Sigmoid colon (tissue), 7 donors: ENCODE results near the gene S1PR3. TPM values are rescaled to one million over a fixed set of nuclear protein-coding genes. Genes with fewer than 3 reads are reported as not detected.

Source experiments
- DNase-seq: peaks from one replicate; pipeline ENCODE4 v3.0.0-alpha.2; 2019
- H3K27ac ChIP-seq, 4 donors: fragments of 200-600 bp; sonication (generic); one replicate each; pipeline ENCODE4 v1.5.1; 2016 to 2019; ENCODE audit warnings: mild to moderate bottlenecking in 1 of 4
- H3K27me3 ChIP-seq, 3 donors: fragments of 200-600 bp; sonication (generic); one replicate each; pipeline ENCODE4 v1.5.1; 2019; ENCODE audit warnings: mild to moderate bottlenecking in 1 of 3
- H3K36me3 ChIP-seq, 4 donors: fragments of 200-600 bp; sonication (generic); one replicate each; pipeline ENCODE4 v1.5.1; 2016 to 2019
- H3K4me1 ChIP-seq, 4 donors: fragments of 200-600 bp; sonication (generic); one replicate each; pipeline ENCODE4 v1.5.1; 2017 to 2019
- H3K4me3 ChIP-seq, 4 donors: fragments of 200-600 bp; sonication (generic); one replicate each; pipeline ENCODE4 v1.5.1; 2017 to 2019; ENCODE audit warnings: mild to moderate bottlenecking in 2 of 4, moderate library complexity in 1 of 4
- H3K9me3 ChIP-seq, 4 donors: fragments of 200-600 bp in 3 of 4; sonication (generic) in 3 of 4; one replicate each; pipeline versions ENCODE4 v1.5.1 to v1.6.1; 2013 to 2019
- CTCF ChIP-seq, 4 experiments: fragments of 450-650 bp in 3 of 4; fragments of 200-600 bp in 1 of 4; IDR thresholded peaks; one replicate each; pipeline ENCODE4 v1.5.1; 2016 to 2019; ENCODE audit warnings: antibody characterized with exemption in 4 of 4, mild to moderate bottlenecking in 3 of 4, moderate library complexity in 2 of 4
- EP300 ChIP-seq, 4 donors: sonication (generic); formaldehyde crosslinking; IDR thresholded peaks; one replicate each; pipeline ENCODE4 v1.6.1; 2017; ENCODE audit warnings: antibody characterized with exemption in 4 of 4
- POLR2A ChIP-seq, 2 donors: fragments of 450-650 bp; IDR thresholded peaks; one replicate each; pipeline ENCODE4 v1.6.1; 2016; ENCODE audit warnings: antibody characterized with exemption in 2 of 2, mild to moderate bottlenecking in 2 of 2, moderate library complexity in 2 of 2
- POLR2AphosphoS5 ChIP-seq, 4 donors: sonication (generic); formaldehyde crosslinking; IDR thresholded peaks; one replicate each; pipeline ENCODE4 v1.6.1; 2017; ENCODE audit warnings: antibody characterized with exemption in 4 of 4
- WGBS, 2 donors: extraction: QIAGEN DNeasy Blood & Tissue Kit; methylation state at CpG; one replicate each; pipeline ENCODE4 v1.1.7; 2013; 5-methylcytosine and 5-hydroxymethylcytosine counted together
- intact Hi-C: fragments of 100-400 bp; cut with DNase I; formaldehyde crosslinking; loops from one replicate; pipeline ENCODE4 v1.15.1; 2023
- polyA plus RNA-seq, 3 donors: library from polyadenylated mRNA; stranded (reverse); fragments of 200-250 nt; gene quantifications; one replicate each; pipeline ENCODE4 v1.2.3, GENCODE V29; 2013
- total RNA-seq, 4 donors: library from RNA; depleted of rRNA; stranded (reverse); fragments of >200 nt; gene quantifications; one replicate each; pipeline ENCODE4 v1.1.0, GENCODE V29; 2016
- donor health status: healthy with polysubstance abuse.
- donor health status: Bipolar disorder and iron deficiency.
- donor health status: healthy.

The S1PR3 gene
- total and polyA plus RNA-seq, 7 donors: 0.23 to 33.0 (median 10.4) TPM

DNA sequence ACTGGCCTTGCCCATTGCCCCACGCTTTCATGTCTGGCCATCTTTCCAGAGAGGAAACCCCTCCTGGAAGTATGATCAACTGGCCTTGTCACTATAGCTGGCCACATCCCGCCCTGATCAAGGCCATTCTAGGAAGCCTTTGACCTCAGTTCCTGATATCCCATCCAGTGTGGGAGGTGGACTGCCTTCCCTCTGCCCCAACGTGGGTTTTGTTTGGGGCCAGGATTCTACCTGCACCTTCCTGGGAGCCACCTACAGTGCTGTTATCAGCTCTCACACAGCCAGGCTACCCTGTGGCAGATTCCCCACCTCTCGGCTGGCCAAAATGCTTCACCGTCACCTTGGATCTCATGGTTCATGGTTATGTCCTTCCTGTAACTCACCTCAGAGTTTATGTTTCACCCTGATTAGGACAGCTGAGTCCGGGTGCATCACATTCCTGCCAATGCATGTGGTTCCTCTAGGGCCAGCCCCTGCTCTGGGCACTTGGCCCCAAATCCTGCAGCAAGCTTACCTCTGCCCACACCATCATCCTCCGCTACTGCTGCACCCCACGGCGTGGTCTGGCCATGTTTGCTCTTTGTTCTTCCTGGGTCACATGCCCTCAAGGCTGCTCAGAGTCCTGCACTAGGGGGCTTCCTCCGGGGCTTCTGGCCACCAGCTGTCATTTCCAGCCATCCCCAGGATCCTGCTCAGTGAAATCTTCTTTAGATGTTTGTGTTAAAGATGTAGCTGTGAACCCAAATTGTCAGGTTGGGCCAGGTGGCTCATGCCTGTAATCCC, 24.2 kb upstream of the S1PR3 start:
- no peak for TF ChIP-seq POLR2AphosphoS5 (IDR thresholded peaks at IDR 0.05)
- no peak for TF ChIP-seq CTCF (IDR thresholded peaks at IDR 0.05)
- WGBS, 2 donors: 77 to 82% methylated on average over 10 of the region's 10 CpGs
- Histone ChIP-seq H3K9me3 (no peaks in the 10 kb centered on the region), H3K4me1 (no peaks in the 10 kb centered on the region), H3K4me3 (no peak overlapping the region), H3K36me3 (no peaks in the 10 kb centered on the region), H3K27me3 (no peaks in the 10 kb centered on the region), H3K27ac (no peak overlapping the region)
- intact Hi-C loops: no loop called here
- no peak for DNase-seq

- no peak for DNase-seq
- no peaks in the 10 kb centered on the region for H3K4me1 ChIP-seq
- H3K36me3 ChIP-seq: no peaks in the 10 kb centered on the region
- no peaks in the 10 kb centered on the region for H3K9me3 ChIP-seq
- intact Hi-C loops: no loop called here
- H3K27ac ChIP-seq: no peak overlapping the region
- TF ChIP-seq POLR2AphosphoS5 (IDR thresholded peaks at IDR 0.05): no peak
- TF ChIP-seq CTCF (IDR thresholded peaks at IDR 0.05): no peak
- no peak overlapping the region for H3K4me3 ChIP-seq
- WGBS, 2 donors: 80 to 84% methylated on average over 4 of the region's 4 CpGs
- H3K27me3 ChIP-seq: no peaks in the 10 kb centered on the region
These were observed 22.5 kb upstream of the S1PR3 start for GRCh38 chr9:88968799-88969198.

- Histone ChIP-seq H3K4me3 (no peak overlapping the region), H3K36me3 (no peaks in the 10 kb centered on the region), H3K27ac (no peak overlapping the region), H3K27me3 (no peaks in the 10 kb centered on the region), H3K9me3 (no peaks in the 10 kb centered on the region), H3K4me1 (no peaks in the 10 kb centered on the region)
- no peak for TF ChIP-seq EP300 (IDR thresholded peaks at IDR 0.05)
- no peak for TF ChIP-seq POLR2AphosphoS5 (IDR thresholded peaks at IDR 0.05)
- no peak for TF ChIP-seq CTCF (IDR thresholded peaks at IDR 0.05)
- TF ChIP-seq POLR2A (IDR thresholded peaks at IDR 0.05): no peak
- WGBS, 2 donors: 38 to 72% methylated on average over 8 of the region's 8 CpGs
- no peak for DNase-seq
- intact Hi-C loops: no loop called here
These were observed 21.5 kb upstream of the S1PR3 start for GRCh38 chr9:88969646-88970373.

DNA sequence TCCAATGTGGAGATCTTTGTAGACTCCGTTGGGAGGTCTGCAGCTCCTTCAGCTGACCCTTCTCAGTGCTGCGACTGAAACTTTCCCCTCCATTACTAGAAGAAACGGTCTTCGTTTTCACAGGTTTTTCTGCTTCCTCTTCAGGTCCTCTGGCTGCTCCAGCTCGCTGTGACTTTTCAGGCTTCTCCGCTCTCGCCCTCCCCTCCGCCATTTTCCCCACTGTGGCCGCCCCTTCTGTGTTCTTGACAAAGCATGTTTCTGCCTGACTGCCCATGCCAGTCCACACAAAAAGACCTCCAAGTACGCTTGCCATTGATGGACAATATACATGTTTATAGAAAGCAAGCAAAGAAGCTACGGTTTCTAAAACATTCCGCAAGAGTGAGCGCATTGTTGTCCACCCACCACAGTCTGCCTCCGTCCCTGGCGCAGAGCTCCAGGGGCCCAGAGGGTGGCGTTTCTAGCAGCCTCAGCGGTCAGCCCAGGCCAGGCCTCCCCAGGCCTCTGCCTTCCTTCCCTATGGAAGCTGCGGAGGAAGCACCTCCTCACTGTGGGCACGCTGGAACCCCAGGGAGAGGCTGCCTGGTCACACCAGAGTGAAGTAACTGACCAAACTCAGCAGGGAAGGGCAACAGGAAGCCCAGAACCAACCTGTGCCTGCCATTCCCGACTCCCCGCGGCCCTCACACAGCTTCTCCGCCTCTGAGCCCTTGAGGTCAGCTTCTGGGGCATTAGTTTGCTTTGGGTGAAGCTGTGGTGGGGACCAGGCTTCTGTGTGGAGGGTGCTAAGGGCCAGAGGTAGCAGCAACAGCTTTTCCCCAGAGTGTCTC, 19.9 kb upstream of the S1PR3 start:
- 88 to 90% methylated on average over 23 of the region's 23 CpGs for WGBS, 2 donors
- intact Hi-C loops: no loop called here
- Histone ChIP-seq H3K27me3 (no peaks in the 10 kb centered on the region), H3K9me3 (no peaks in the 10 kb centered on the region), H3K4me3 (no peak overlapping the region), H3K4me1 (no peaks in the 10 kb centered on the region), H3K27ac (no peak overlapping the region), H3K36me3 (no peaks in the 10 kb centered on the region)
- no peak for DNase-seq
- TF ChIP-seq CTCF (IDR thresholded peaks at IDR 0.05) (no peak), EP300 (IDR thresholded peaks at IDR 0.05) (no peak), POLR2A (IDR thresholded peaks at IDR 0.05) (no peak), POLR2AphosphoS5 (IDR thresholded peaks at IDR 0.05) (no peak)
